ENCODE data around the gene KCNE4.

The KCNE4 gene

DNA sequence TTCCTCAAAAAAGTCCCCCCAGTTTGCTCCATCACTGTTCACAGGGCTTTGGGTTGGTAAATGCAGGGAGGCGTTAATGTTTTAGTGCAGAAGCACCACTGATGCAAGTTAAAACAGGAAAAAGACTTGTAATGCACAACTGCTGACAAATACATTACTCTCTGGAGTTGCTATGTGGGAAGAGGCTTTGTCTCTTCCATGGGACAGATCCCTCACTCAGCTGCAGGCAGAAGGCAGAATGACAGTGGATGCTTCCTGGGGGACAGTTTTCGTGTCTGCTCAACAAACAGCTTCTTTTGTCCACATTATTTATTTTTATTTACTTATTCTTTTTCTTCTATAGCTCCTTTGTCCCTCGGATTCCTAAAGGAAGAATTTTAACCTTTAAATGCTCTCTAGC is 22.7 kb upstream of the KCNE4 start:
- TF ChIP-seq ZFX (IDR thresholded peaks at IDR 0.05), result no peak
- no peak for TF ChIP-seq CTCF (conservative IDR thresholded peaks at IDR 0.05)
- H3K27ac ChIP-seq, result no peak overlapping the region

- no peak overlapping the region for H3K27ac ChIP-seq
- no peak for TF ChIP-seq CTCF (conservative IDR thresholded peaks at IDR 0.05)
- no peak for TF ChIP-seq ZFX (IDR thresholded peaks at IDR 0.05)
Measured at GRCh38 chr2:223032187-223033142, 19.5 kb upstream of the KCNE4 start.

DNA sequence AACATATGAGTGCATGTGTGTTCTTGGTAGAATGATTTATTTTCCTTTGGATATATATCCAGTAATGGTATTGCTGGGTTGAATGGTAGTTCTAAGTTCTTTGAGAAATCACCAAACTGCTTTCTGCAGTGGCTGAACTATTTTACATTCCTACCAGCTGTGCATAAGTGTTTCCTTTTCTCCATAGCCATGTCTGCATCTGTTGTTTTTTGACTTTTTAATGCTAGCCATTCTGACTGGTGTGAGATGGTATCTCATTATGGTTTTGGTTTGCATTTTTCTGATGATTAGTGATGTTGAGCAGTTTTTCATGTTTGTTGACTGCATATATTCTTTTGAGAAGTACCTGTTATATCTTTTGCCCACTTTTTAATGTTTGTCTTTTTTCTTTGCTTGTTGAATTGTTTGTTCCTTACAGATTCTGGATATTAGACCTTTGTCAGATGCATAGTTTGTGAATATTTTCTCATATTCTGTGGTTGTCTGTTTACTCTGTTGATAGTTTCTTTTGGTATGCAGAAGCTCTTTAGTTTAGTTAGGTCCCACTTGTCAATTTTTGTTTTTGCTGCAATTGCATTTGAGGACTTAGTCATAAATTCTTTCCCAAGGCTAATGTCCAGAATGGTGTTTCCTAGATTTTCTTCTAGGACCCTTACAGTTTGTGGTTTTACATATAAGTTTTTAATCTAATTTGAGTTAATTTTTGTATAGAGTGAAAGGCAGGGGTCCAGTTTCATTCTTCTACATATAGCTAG is 17.6 kb upstream of the KCNE4 start:
- TF ChIP-seq CTCF (conservative IDR thresholded peaks at IDR 0.05), result no peak
- TF ChIP-seq ZFX (IDR thresholded peaks at IDR 0.05), result no peak
- no peak overlapping the region for H3K27ac ChIP-seq

DNA sequence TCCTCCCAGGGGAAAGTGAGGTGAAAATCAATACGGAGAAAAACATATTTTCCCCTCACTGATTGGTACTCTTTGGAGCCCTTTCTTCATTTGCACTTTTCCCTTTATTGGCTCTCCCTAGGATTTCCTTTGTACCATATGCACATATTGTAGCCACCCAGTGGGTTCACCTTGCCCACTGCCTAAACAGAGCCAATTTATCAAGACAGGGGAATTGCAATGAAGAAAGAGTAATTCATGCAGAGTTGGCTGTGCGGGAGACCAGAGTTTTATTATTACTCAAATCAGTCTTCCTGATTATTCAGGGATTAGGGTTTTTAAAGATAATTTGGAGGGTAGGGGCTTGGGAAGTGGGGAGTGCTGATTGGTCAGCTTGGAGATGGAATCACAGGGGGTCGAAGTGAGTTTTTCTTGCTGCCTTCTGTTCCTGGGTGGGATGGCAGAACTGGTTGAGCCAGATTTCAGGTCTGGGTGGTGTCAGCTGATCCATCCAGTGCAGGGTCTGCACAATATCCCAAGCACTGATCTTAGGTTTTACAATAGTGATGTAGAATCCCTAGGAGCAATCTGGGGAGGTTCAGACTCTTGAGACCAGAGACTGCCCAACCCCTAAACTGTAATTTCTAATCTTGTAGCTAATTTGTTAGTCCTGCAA is 15.1 kb upstream of the KCNE4 start:
- TF ChIP-seq CTCF (conservative IDR thresholded peaks at IDR 0.05) (no peak), ZFX (IDR thresholded peaks at IDR 0.05) (no peak)
- H3K27ac ChIP-seq, result no peak overlapping the region

DNA sequence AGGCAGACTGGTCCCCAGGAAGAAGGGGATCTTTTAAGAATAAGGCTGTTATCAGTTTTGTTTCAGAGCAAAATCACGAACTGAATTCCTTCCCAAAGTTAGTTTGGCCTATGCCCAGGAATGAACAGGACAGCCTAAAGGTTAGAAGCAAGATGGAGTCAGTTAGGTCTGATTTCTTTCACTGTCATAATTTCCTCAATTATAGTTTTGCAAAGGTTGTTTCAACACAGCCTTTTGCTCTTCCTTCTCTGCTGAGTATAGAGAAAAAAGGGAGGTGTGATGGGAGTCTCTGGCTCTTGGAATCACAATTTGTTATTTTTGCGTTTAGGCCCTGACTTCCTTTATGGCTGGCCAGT is 14.6 kb upstream of the KCNE4 start:
- no peak overlapping the region for H3K27ac ChIP-seq
- no peak for TF ChIP-seq ZFX (IDR thresholded peaks at IDR 0.05)

- no peak overlapping the region for H3K27ac ChIP-seq
- TF ChIP-seq ZFX (IDR thresholded peaks at IDR 0.05) (no peak), CTCF (conservative IDR thresholded peaks at IDR 0.05) (no peak)
Measured at GRCh38 chr2:223039618-223040017, 12.4 kb upstream of the KCNE4 start.

DNA sequence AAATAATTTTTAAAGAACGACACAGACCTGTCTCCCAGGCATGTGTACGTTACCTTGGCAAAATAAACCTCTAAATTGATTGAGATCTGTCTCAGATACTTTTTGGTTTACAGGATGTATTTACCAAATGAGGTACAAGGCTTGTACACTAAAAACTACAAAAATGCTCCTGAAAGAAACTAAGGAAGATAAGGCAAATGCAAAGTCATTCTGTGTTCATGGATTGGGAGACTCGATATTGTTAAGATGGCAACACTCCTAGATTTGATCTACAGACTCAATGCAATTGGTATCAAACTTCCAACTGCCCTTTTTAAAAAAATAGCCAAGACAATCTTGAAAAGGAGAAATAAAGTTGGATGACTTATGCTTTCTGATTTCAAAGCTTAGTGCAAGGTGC is 11.5 kb upstream of the KCNE4 start:
- no peak overlapping the region for H3K27ac ChIP-seq

More for the DNA sequence above, 11.5 kb upstream of the KCNE4 start:
- TF ChIP-seq ZFX (IDR thresholded peaks at IDR 0.05) (no peak), CTCF (conservative IDR thresholded peaks at IDR 0.05) (no peak)

Measured in C4-2B (cell line).